MCF 10A (cell line): ENCODE measurements around the gene FGA. TPM values are rescaled to one million over a fixed set of nuclear protein-coding genes. Genes with fewer than 3 reads are reported as not detected.

Source experiments
- BruUV-seq: library from RNA; stranded (reverse); fragments of 400-500 nt; replicated peaks from 2 replicates; lab custom pipeline; 2021; lab: Mats Ljungman, UMichigan
- CTCF ChIA-PET: fragments of 300-600 bp; sonication (Branson Sonifier 250); formaldehyde crosslinking; extraction: SDS; loops from one replicate; lab custom pipeline; 2021; ENCODE audit warnings: antibody characterized with exemption, inconsistent platforms; lab: Yijun Ruan, JAX
- POLR2A ChIA-PET: fragments of 300-600, 350-650 bp; sonication (Branson Sonifier 250); formaldehyde crosslinking; extraction: SDS; loops from one replicate; lab custom pipeline; 2020; ENCODE audit warnings: antibody characterized with exemption, inconsistent platforms; lab: Yijun Ruan, JAX
- DNase-seq: peaks from one replicate; pipeline ENCODE4 v3.0.0-alpha.2; 2018; ENCODE audit not compliant: unreplicated experiment
- H3K27ac Mint-ChIP-seq: one replicate; pipeline ENCODE4 v1.8.0; 2022; ENCODE audit warnings: mild to moderate bottlenecking, low read depth, mixed read lengths; ENCODE audit not compliant: unreplicated experiment
- H3K27me3 Mint-ChIP-seq: one replicate; pipeline ENCODE4 v1.8.0; 2022; ENCODE audit warnings: mixed read lengths; ENCODE audit not compliant: insufficient read depth, unreplicated experiment
- H3K36me3 Mint-ChIP-seq: one replicate; pipeline ENCODE4 v1.8.0; 2022; ENCODE audit warnings: mild to moderate bottlenecking, moderate library complexity, mixed read lengths; ENCODE audit not compliant: insufficient read depth, unreplicated experiment
- H3K4me1 Mint-ChIP-seq: one replicate; pipeline ENCODE4 v1.8.0; 2022; ENCODE audit warnings: mixed read lengths; ENCODE audit not compliant: insufficient read depth, unreplicated experiment
- H3K4me3 Mint-ChIP-seq: one replicate; pipeline ENCODE4 v1.8.0; 2022; ENCODE audit warnings: mild to moderate bottlenecking, moderate library complexity, mixed read lengths; ENCODE audit not compliant: unreplicated experiment
- H3K9me3 Mint-ChIP-seq: one replicate; pipeline ENCODE4 v1.8.0; 2022; ENCODE audit warnings: mixed read lengths; ENCODE audit not compliant: unreplicated experiment
- CTCF ChIP-seq: fragments of 200-600 bp; IDR thresholded peaks from one replicate; pipeline ENCODE4 v1.8.0; 2022; ENCODE audit warnings: antibody characterized with exemption, mild to moderate bottlenecking; ENCODE audit not compliant: unreplicated experiment
- intact Hi-C: fragments of 100-400 bp; cut with micrococcal nuclease; formaldehyde crosslinking; loops from 2 replicates; pipeline ENCODE4 v1.14.1; 2022
- total RNA-seq: library from RNA; stranded (reverse); gene quantifications from 2 replicates; pipeline ENCODE4 v1.2.3, GENCODE V29; 2022

The FGA gene
- total RNA-seq, 1 experiment from 2014 or later, result not detected

- no peak for DNase-seq
- intact Hi-C loops, result no loop called here
- H3K27ac Mint-ChIP-seq, result no peak overlapping the region
- H3K36me3 Mint-ChIP-seq, result no peaks in the 10 kb centered on the region
- peaks cover 5% of the 10 kb centered on the region for H3K4me1 Mint-ChIP-seq
- H3K4me3 Mint-ChIP-seq, result no peak overlapping the region
- no peaks in the 10 kb centered on the region for H3K27me3 Mint-ChIP-seq
- CTCF ChIA-PET, result interaction anchor here (0.6 to 7.3 kb wide), 4 partner anchors 30 to 82 kb away, joined by 3 to 53 read pairs (median 6); no protein-coding TSS in a partner anchor
- POLR2A ChIA-PET, result no interaction called here
- no peaks in the 10 kb centered on the region for H3K9me3 Mint-ChIP-seq
- no TSS peak for BruUV-seq
- no peak for TF ChIP-seq CTCF
Measured at GRCh38 chr4:154589296-154590197, 995 bp downstream of the FGA start.

GRCh38 chr4:154588198-154588597 is 2.3 kb downstream of the FGA start:
- ChIA-PET CTCF (interaction anchor here (1.2 to 1.8 kb wide), 3 partner anchors 29 to 31 kb away, joined by 3 to 9 read pairs (median 4); no protein-coding TSS in a partner anchor), POLR2A (interaction anchor here (0.8 kb wide), 1 partner anchor 10 kb away, joined by 3 read pairs; no protein-coding TSS in a partner anchor)
- no peaks in the 10 kb centered on the region for H3K9me3 Mint-ChIP-seq
- H3K36me3 Mint-ChIP-seq, result no peaks in the 10 kb centered on the region
- DNase-seq, result no peak
- H3K27ac Mint-ChIP-seq, result no peak overlapping the region
- peaks cover 5% of the 10 kb centered on the region for H3K4me1 Mint-ChIP-seq
- no peak for TF ChIP-seq CTCF
- H3K4me3 Mint-ChIP-seq, result no peak overlapping the region
- intact Hi-C loops, result no loop called here
- BruUV-seq, result no TSS peak
- H3K27me3 Mint-ChIP-seq, result no peaks in the 10 kb centered on the region

- no peak overlapping the region for H3K4me3 Mint-ChIP-seq
- DNase-seq, result no peak
- H3K4me1 Mint-ChIP-seq, result peaks cover 5% of the 10 kb centered on the region
- no peaks in the 10 kb centered on the region for H3K36me3 Mint-ChIP-seq
- H3K27ac Mint-ChIP-seq, result no peak overlapping the region
- BruUV-seq, result no TSS peak
- H3K27me3 Mint-ChIP-seq, result no peaks in the 10 kb centered on the region
- intact Hi-C loops, result no loop called here
- ChIA-PET POLR2A (no interaction called here), CTCF (interaction anchor here (0.6 to 3.3 kb wide), 6 partner anchors 27 to 210 kb away, joined by 3 to 13 read pairs (median 4); no protein-coding TSS in a partner anchor)
- H3K9me3 Mint-ChIP-seq, result no peaks in the 10 kb centered on the region
- TF ChIP-seq CTCF, result no peak
Measured at GRCh38 chr4:154586296-154587033, 4.1 kb downstream of the FGA start.
